ENCODE data around the gene ZNF805.
"Not testable (repeated sequence)": the region's sequence is repeated elsewhere in the genome, so short reads cannot be mapped to it uniquely, and the experiment has no call there.

ZNF805 gene

GRCh38 chr19:57240311-57241090 lies at the start of gene ZNF805:
Gene ZNF805, plus strand, starts transcription at chr19:57240632. Its CDS starts 260 bp downstream, at chr19:57240892.
- peak; percentile 92 for DNase-seq (ENCODE audit: low read depth in 2 of 2, low spot score in 1 of 2)

- DNase-seq (ENCODE audit: low read depth in 2 of 2, low spot score in 1 of 2), result peak; percentile 73 to 79
Measured at GRCh38 chr19:57191141-57192076, 49.0 kb upstream of the ZNF805 start, which contains the start of gene ZNF264. Gene ZNF264, plus strand, starts transcription at chr19:57191500. Its CDS starts 414 bp downstream, at chr19:57191914.

GRCh38 chr19:57192077-57192420 lies 48.4 kb upstream of the ZNF805 start:
- no peak for DNase-seq (ENCODE audit: low read depth in 2 of 2, low spot score in 1 of 2)

GRCh38 chr19:57192993-57193392 lies 47.4 kb upstream of the ZNF805 start:
- no peak for DNase-seq (ENCODE audit: low read depth in 2 of 2, low spot score in 1 of 2)

GRCh38 chr19:57197874-57198273 lies 42.6 kb upstream of the ZNF805 start:
- not testable (repeated sequence) for DNase-seq (ENCODE audit: low read depth in 2 of 2, low spot score in 1 of 2)

GRCh38 chr19:57202160-57202559 lies 38.3 kb upstream of the ZNF805 start:
- no peak for DNase-seq (ENCODE audit: low read depth in 2 of 2, low spot score in 1 of 2)

- DNase-seq (ENCODE audit: low read depth in 2 of 2, low spot score in 1 of 2), result no peak
Measured at GRCh38 chr19:57210381-57210780, 30.1 kb upstream of the ZNF805 start.

GRCh38 chr19:57212109-57212508 lies 28.3 kb upstream of the ZNF805 start:
- no peak for DNase-seq (ENCODE audit: low read depth in 2 of 2, low spot score in 1 of 2)

GRCh38 chr19:57227502-57227901 lies 12.9 kb upstream of the ZNF805 start:
- DNase-seq (ENCODE audit: low read depth in 2 of 2, low spot score in 1 of 2), result no peak

GRCh38 chr19:57231686-57232085 lies 8.7 kb upstream of the ZNF805 start:
- DNase-seq (ENCODE audit: low read depth in 2 of 2, low spot score in 1 of 2), result no peak

- DNase-seq (ENCODE audit: low read depth in 2 of 2, low spot score in 1 of 2), result no peak
Measured at GRCh38 chr19:57233207-57233606, 7.2 kb upstream of the ZNF805 start.

- no peak for DNase-seq (ENCODE audit: low read depth in 2 of 2, low spot score in 1 of 2)
Measured at GRCh38 chr19:57239982-57240310, 486 bp upstream of the ZNF805 start.

- no peak for DNase-seq (ENCODE audit: low read depth in 2 of 2, low spot score in 1 of 2)
Measured at GRCh38 chr19:57241176-57241575, 744 bp downstream of the ZNF805 start.

GRCh38 chr19:57242821-57243220 lies 2.4 kb downstream of the ZNF805 start:
- no peak for DNase-seq (ENCODE audit: low read depth in 2 of 2, low spot score in 1 of 2)

GRCh38 chr19:57244513-57244912 lies 4.1 kb downstream of the ZNF805 start:
- no peak for DNase-seq (ENCODE audit: low read depth in 2 of 2, low spot score in 1 of 2)

GRCh38 chr19:57245066-57245465 lies 4.6 kb downstream of the ZNF805 start:
- no peak for DNase-seq (ENCODE audit: low read depth in 2 of 2, low spot score in 1 of 2)

GRCh38 chr19:57245959-57246358 lies 5.5 kb downstream of the ZNF805 start:
- no peak for DNase-seq (ENCODE audit: low read depth in 2 of 2, low spot score in 1 of 2)

GRCh38 chr19:57248646-57249045 lies 8.2 kb downstream of the ZNF805 start:
- DNase-seq (ENCODE audit: low read depth in 2 of 2, low spot score in 1 of 2), result no peak

- DNase-seq (ENCODE audit: low read depth in 2 of 2, low spot score in 1 of 2), result no peak
Measured at GRCh38 chr19:57249329-57249728, 8.9 kb downstream of the ZNF805 start.

GRCh38 chr19:57253767-57254166 lies 13.3 kb downstream of the ZNF805 start:
- DNase-seq (ENCODE audit: low read depth in 2 of 2, low spot score in 1 of 2), result not testable (repeated sequence)

GRCh38 chr19:57262044-57262443 lies 21.6 kb downstream of the ZNF805 start:
- no peak for DNase-seq (ENCODE audit: low read depth in 2 of 2, low spot score in 1 of 2)

GRCh38 chr19:57263244-57263741 lies 22.9 kb downstream of the ZNF805 start:
- no peak for DNase-seq (ENCODE audit: low read depth in 2 of 2, low spot score in 1 of 2)

Data from stimulated activated CD8-positive, alpha-beta memory T cell treated with anti-CD3 and anti-CD28 coated beads, Interleukin-4, amount 100 ng/mL, for 4 hours (primary cell).